GM12878 (cell line): ENCODE data around the gene WBP11. TPM values are rescaled to one million over a fixed set of nuclear protein-coding genes. Genes with fewer than 3 reads are reported as not detected.

Source experiments
- ATAC-seq: fragments of 200-7000 bp; cut with Tn5 transposase; 3 replicates; pipeline ENCODE4 v1.9.1; 2020; ENCODE audit warnings: mild to moderate bottlenecking, moderate library complexity
- BruUV-seq: library from RNA; stranded (reverse); fragments of 400-500 nt; replicated peaks from 2 replicates; lab custom pipeline; 2021; lab: Mats Ljungman, UMichigan
- CTCF ChIA-PET: fragments of 300-600 bp; sonication (Branson Sonifier 250); formaldehyde crosslinking; extraction: SDS; loops from one replicate; lab custom pipeline; 2021; ENCODE audit warnings: inconsistent platforms; lab: Yijun Ruan, JAX
- POLR2A ChIA-PET: fragments of 350-600 bp; formaldehyde crosslinking; extraction: SDS; loops from one replicate; lab custom pipeline; 2021; ENCODE audit warnings: inconsistent platforms; lab: Charles Lee
- RAD21 ChIA-PET: fragments of 300-600 bp; sonication (Branson Sonifier 250); formaldehyde crosslinking; loops from one replicate; lab custom pipeline; 2023; ENCODE audit warnings: antibody characterized with exemption; ENCODE audit not compliant: unreplicated experiment; lab: Charles Lee
- SMC1A ChIA-PET: fragments of 300-600 bp; sonication (Branson Sonifier 250); formaldehyde crosslinking; loops from one replicate; lab custom pipeline; 2023; ENCODE audit not compliant: unreplicated experiment, uncharacterized antibody; lab: Charles Lee
- DNase-seq: peaks from one replicate; pipeline ENCODE4 v3.0.0-alpha.2; 2011; ENCODE audit warnings: low read depth, low spot score
- FAIRE-seq: peaks from 3 replicates; lab custom pipeline; 2011; peaks lifted over from hg19 to GRCh38; lab: Jason Lieb, UNC
- H2AFZ ChIP-seq: 2 replicates; pipeline ENCODE4 v1.6.0; 2011; ENCODE audit warnings: low read depth, low read length, control low read depth; ENCODE audit not compliant: control insufficient read depth
- H3K27ac ChIP-seq: 2 replicates; pipeline ENCODE4 v1.5.1; 2011; ENCODE audit warnings: control low read depth; ENCODE audit not compliant: control insufficient read depth, insufficient read depth
- H3K27me3 ChIP-seq, 2 experiments: replicated peaks in 1 of 2; 2 replicates each; pipeline versions ENCODE4 v1.6.0 to v1.6.1; 2011; ENCODE audit warnings: low read length in 1 of 2; ENCODE audit not compliant: control insufficient read depth in 2 of 2, insufficient read depth in 2 of 2
- H3K36me3 ChIP-seq, 2 experiments: 2 replicates each; pipeline ENCODE4 v1.5.1; 2011; ENCODE audit warnings: low read length in 1 of 2; ENCODE audit not compliant: control insufficient read depth in 2 of 2, insufficient read depth in 2 of 2
- H3K4me1 ChIP-seq: 2 replicates; pipeline ENCODE4 v1.6.1; 2011; ENCODE audit warnings: mild to moderate bottlenecking, low read length, moderate library complexity, mixed read lengths; ENCODE audit not compliant: control insufficient read depth, insufficient read depth
- H3K4me2 ChIP-seq: 2 replicates; pipeline ENCODE4 v1.6.0; 2011; ENCODE audit warnings: control low read depth; ENCODE audit not compliant: control insufficient read depth, insufficient read depth
- H3K4me3 ChIP-seq: fragments of 200-600 bp; sonication (generic); 2 replicates; pipeline ENCODE4 v1.5.1; 2016
- H3K79me2 ChIP-seq: 2 replicates; pipeline ENCODE4 v1.6.0; 2011; ENCODE audit warnings: low read length; ENCODE audit not compliant: control insufficient read depth, insufficient read depth
- H3K9ac ChIP-seq: 2 replicates; pipeline ENCODE4 v1.8.0; 2011; ENCODE audit warnings: low read length, control low read depth, mixed read lengths; ENCODE audit not compliant: control insufficient read depth, insufficient read depth
- H3K9me3 ChIP-seq: replicated peaks from 3 replicates; pipeline ENCODE4 v1.5.1; 2011; ENCODE audit warnings: mild to moderate bottlenecking, low read length; ENCODE audit not compliant: control insufficient read depth, insufficient read depth
- H4K20me1 ChIP-seq: 2 replicates; pipeline ENCODE4 v1.6.0; 2011; ENCODE audit not compliant: control insufficient read depth, insufficient read depth
- BMI1 ChIP-seq: fragments of 450-650 bp; IDR thresholded peaks from 2 replicates; pipeline ENCODE4 v1.6.1; 2016; ENCODE audit warnings: mild to moderate bottlenecking, moderate library complexity, borderline replicate concordance
- ESRRA ChIP-seq: IDR thresholded peaks from 2 replicates; pipeline ENCODE4 v1.6.1; 2012; ENCODE audit warnings: mild to moderate bottlenecking, low read length, improper control_type of control experiment
- JUNB ChIP-seq: IDR thresholded peaks from 2 replicates; pipeline ENCODE4 v1.6.1; 2016; ENCODE audit warnings: antibody characterized with exemption, mild to moderate bottlenecking
- MEF2A ChIP-seq: IDR thresholded peaks from 2 replicates; pipeline ENCODE4 v1.6.1; 2011; ENCODE audit warnings: low read depth, mild to moderate bottlenecking, low read length, moderate library complexity; ENCODE audit not compliant: insufficient read depth
- NFYB ChIP-seq: IDR thresholded peaks from 2 replicates; pipeline ENCODE4 v1.6.1; 2011; ENCODE audit warnings: low read depth, mild to moderate bottlenecking, low read length, improper control_type of control experiment, moderate library complexity; ENCODE audit not compliant: insufficient read depth
- NR2C1 ChIP-seq: fragments of 450-650 bp; IDR thresholded peaks from 2 replicates; pipeline ENCODE4 v1.6.1; 2017; ENCODE audit warnings: antibody characterized with exemption, mild to moderate bottlenecking, moderate library complexity
- POLR2AphosphoS2 ChIP-seq: IDR thresholded peaks from 2 replicates; pipeline ENCODE4 v1.6.1; 2011; ENCODE audit warnings: low read depth, mild to moderate bottlenecking, low read length, improper control_type of control experiment, moderate library complexity
- SPI1 ChIP-seq: IDR thresholded peaks from 2 replicates; pipeline ENCODE4 v1.6.1; 2011; ENCODE audit warnings: low read depth, mild to moderate bottlenecking, low read length, moderate library complexity, borderline replicate concordance; ENCODE audit not compliant: insufficient read depth
- TAF1 ChIP-seq: IDR thresholded peaks from 2 replicates; pipeline ENCODE4 v1.6.1; 2011; ENCODE audit warnings: mild to moderate bottlenecking, low read depth, low read length, borderline replicate concordance
- YBX1 ChIP-seq: fragments of 450-650 bp; IDR thresholded peaks from 2 replicates; pipeline ENCODE4 v1.6.1; 2016; ENCODE audit warnings: antibody characterized with exemption
- YY1 ChIP-seq: IDR thresholded peaks from 2 replicates; pipeline ENCODE4 v1.6.1; 2011; ENCODE audit warnings: low read depth, mild to moderate bottlenecking, low read length
- ZNF217 ChIP-seq: fragments of 450-650 bp; IDR thresholded peaks from 2 replicates; pipeline ENCODE4 v1.6.1; 2017; ENCODE audit warnings: antibody characterized with exemption, mild to moderate bottlenecking
- ZZZ3 ChIP-seq: IDR thresholded peaks from 2 replicates; pipeline ENCODE4 v1.6.1; 2011; ENCODE audit warnings: low read depth; ENCODE audit not compliant: control insufficient read depth, insufficient read length
- WGBS: methylation state at CpG from one replicate; pipeline ENCODE4 v1.1.6; 2016; ENCODE audit warnings: low lambda C conversion rate; ENCODE audit not compliant: insufficient replicate concordance, insufficient coverage; ENCODE audit errors: missing lambda C conversion rate; 5-methylcytosine and 5-hydroxymethylcytosine counted together
- in situ Hi-C: fragments of 300-500 bp; cut with MboI; formaldehyde crosslinking; loops from 9 replicates; pipeline ENCODE4 v1.14.3; 2018; ENCODE audit warnings: mixed read lengths
- intact Hi-C: fragments of 100-400 bp; cut with micrococcal nuclease; formaldehyde crosslinking; loops from one replicate; pipeline ENCODE4 v1.14.2; 2022; ENCODE audit not compliant: unreplicated experiment
- polyA plus RNA-seq, 11 experiments: library from polyadenylated mRNA; depleted of rRNA in 4 of 11; unstranded in 6 of 11; stranded (reverse) in 5 of 11; fragments of >200 nt; fragmentation: Nextera tagmentation in 4 of 11; fragmentation: Illumina TruSeq in 1 of 11; extraction: Ambion mirVana in 4 of 11; extraction: Trizol in 1 of 11; gene quantifications; 1 replicate in 1 of 11; 2 replicates in 10 of 11; pipeline versions ENCODE4 v1.2.1 to v1.2.3, GENCODE V29; 2011 to 2016; ENCODE audit warnings: inconsistent platforms in 2 of 11, missing spikeins in 2 of 11, low read depth in 1 of 11
- total RNA-seq, 4 experiments: library from RNA; depleted of rRNA in 3 of 4; stranded (reverse); fragments of >200 nt in 3 of 4; fragmentation: Illumina TruSeq in 1 of 4; extraction: Trizol in 1 of 4; gene quantifications; 2 replicates each; pipeline versions ENCODE4 v1.2.1 to v1.2.3, GENCODE V29; 2013 to 2021

Gene WBP11
- total and polyA plus RNA-seq, 10 of the 15 experiments (the other 5 are each of a cell fraction or from before 2014, with no cell fraction given) = 11.5 to 107 (median 29.1) TPM

GRCh38 chr12:14834509-14834908 lies 31.2 kb upstream of the WBP11 start (continued):
- TF ChIP-seq TAF1 (no peak), BMI1 (no peak), MEF2A (no peak), JUNB (no peak), NFYB (no peak), ESRRA (no peak), ZNF217 (no peak)

GRCh38 chr12:14833952-14834351 lies 30.7 kb upstream of the WBP11 start:
- no peaks in the 10 kb centered on the region for H3K79me2 ChIP-seq
- RAD21 ChIA-PET = no interaction called here
- no peak overlapping the region for H3K9ac ChIP-seq
- ATAC-seq = no peak
- TF ChIP-seq YY1 = no peak
- TF ChIP-seq YBX1 = no peak
- no peak for TF ChIP-seq ZZZ3
- no peak for TF ChIP-seq SPI1
- TF ChIP-seq NR2C1 = no peak
- TF ChIP-seq POLR2AphosphoS2 = no peak
- no peak for TF ChIP-seq NFYB
- TF ChIP-seq, all 136 proteins: peak for 0
- Histone ChIP-seq H4K20me1 (no peaks in the 10 kb centered on the region), H3K4me1 (no peaks in the 10 kb centered on the region), H3K27me3 (no peaks in the 10 kb centered on the region; a peak in 1 of 4 replicates), H3K4me3 (no peak overlapping the region), H3K9me3 (no peaks in the 10 kb centered on the region), H3K27ac (no peak overlapping the region), H3K4me2 (no peak overlapping the region), H2AFZ (no peak overlapping the region), H3K36me3 (no peaks in the 10 kb centered on the region)
- BruUV-seq = no TSS peak
- DNase-seq (no peak), FAIRE-seq (no peak)
- intact Hi-C loops = no loop called here
- CTCF ChIA-PET = interaction anchor here (1.7 to 2.2 kb wide), 2 partner anchors 12 to 205 kb away, joined by 3 to 6 read pairs; no protein-coding TSS in a partner anchor
- SMC1A ChIA-PET = interaction anchor here (0.7 to 1.3 kb wide), 4 partner anchors 9 to 154 kb away, joined by 3 to 5 read pairs (median 3); no protein-coding TSS in a partner anchor
- POLR2A ChIA-PET = no interaction called here
- WGBS = 83% methylated on average over 1 of the region's 1 CpG
- in situ Hi-C loops = no loop called here
